Middle frontal gyrus (tissue), 1 donor: ENCODE data around the gene IL36G.

ENCODE experiments used
- DNase-seq: peaks from one replicate; pipeline ENCODE4 v3.0.0-alpha.2; 2015; ENCODE audit warnings: low spot score; ENCODE audit errors: extremely low spot score

The IL36G gene

GRCh38 chr2:113015655-113016054 is 37.8 kb downstream of the IL36G start:
- no peak for DNase-seq

- DNase-seq = no peak
Observed at GRCh38 chr2:113018509-113018908, 40.7 kb downstream of the IL36G start.

GRCh38 chr2:113021312-113021711 is 43.5 kb downstream of the IL36G start:
- DNase-seq = no peak

- no peak for DNase-seq
Observed at GRCh38 chr2:113024764-113025163, 47.0 kb downstream of the IL36G start.

GRCh38 chr2:113025737-113026136 is 47.9 kb downstream of the IL36G start:
- DNase-seq = no peak

- DNase-seq = no peak
Observed at GRCh38 chr2:113027691-113028090, 49.9 kb downstream of the IL36G start.

- DNase-seq = no peak
Observed at GRCh38 chr2:113028112-113028511, 50.3 kb downstream of the IL36G start.

- no peak for DNase-seq
Observed at GRCh38 chr2:113032737-113033136, 54.9 kb downstream of the IL36G start.

- DNase-seq = no peak
Observed at GRCh38 chr2:113034016-113034415, 56.2 kb downstream of the IL36G start.
